Upper lobe of left lung (tissue), 4 donors: ENCODE data around the gene GAK.

Experiments
- POLR2A ChIP-seq, 4 donors: fragments of 450-650 bp; IDR thresholded peaks; one replicate each; pipeline ENCODE4 v1.5.1; 2016 to 2017; ENCODE audit warnings: antibody characterized with exemption in 4 of 4, mild to moderate bottlenecking in 2 of 4
- POLR2AphosphoS5 ChIP-seq, 2 donors: sonication (generic); formaldehyde crosslinking; IDR thresholded peaks; one replicate each; pipeline ENCODE4 v1.5.1; 2017; ENCODE audit warnings: antibody characterized with exemption in 2 of 2
- TF ChIP-seq, protein P1 (sequence below), 6 experiments: fragments of 450-650 bp in 4 of 6; fragments of 200-600 bp in 2 of 6; sonication (generic) in 2 of 6; IDR thresholded peaks; one replicate each; pipeline ENCODE4 v1.5.1; 2016 to 2019; ENCODE audit warnings: antibody characterized with exemption in 6 of 6

- TF ChIP-seq, protein P1, sequence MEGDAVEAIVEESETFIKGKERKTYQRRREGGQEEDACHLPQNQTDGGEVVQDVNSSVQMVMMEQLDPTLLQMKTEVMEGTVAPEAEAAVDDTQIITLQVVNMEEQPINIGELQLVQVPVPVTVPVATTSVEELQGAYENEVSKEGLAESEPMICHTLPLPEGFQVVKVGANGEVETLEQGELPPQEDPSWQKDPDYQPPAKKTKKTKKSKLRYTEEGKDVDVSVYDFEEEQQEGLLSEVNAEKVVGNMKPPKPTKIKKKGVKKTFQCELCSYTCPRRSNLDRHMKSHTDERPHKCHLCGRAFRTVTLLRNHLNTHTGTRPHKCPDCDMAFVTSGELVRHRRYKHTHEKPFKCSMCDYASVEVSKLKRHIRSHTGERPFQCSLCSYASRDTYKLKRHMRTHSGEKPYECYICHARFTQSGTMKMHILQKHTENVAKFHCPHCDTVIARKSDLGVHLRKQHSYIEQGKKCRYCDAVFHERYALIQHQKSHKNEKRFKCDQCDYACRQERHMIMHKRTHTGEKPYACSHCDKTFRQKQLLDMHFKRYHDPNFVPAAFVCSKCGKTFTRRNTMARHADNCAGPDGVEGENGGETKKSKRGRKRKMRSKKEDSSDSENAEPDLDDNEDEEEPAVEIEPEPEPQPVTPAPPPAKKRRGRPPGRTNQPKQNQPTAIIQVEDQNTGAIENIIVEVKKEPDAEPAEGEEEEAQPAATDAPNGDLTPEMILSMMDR (IDR thresholded peaks at IDR 0.05) = no peak
- TF ChIP-seq POLR2AphosphoS5 (IDR thresholded peaks at IDR 0.05) (no peak), POLR2A (IDR thresholded peaks at IDR 0.05) (no peak)
Observed at GRCh38 chr4:831483-831805, 100.7 kb downstream of the GAK start.
